Endothelial cell (in vitro differentiated cells): Measurements from ENCODE around the gene TMEM269. TPM values are rescaled to one million over a fixed set of nuclear protein-coding genes. Genes with fewer than 3 reads are reported as not detected.

ENCODE experiments used
- DNase-seq: peaks from one replicate; pipeline ENCODE4 v3.0.0; 2021; ENCODE audit warnings: low spot score
- H3K27ac Mint-ChIP-seq: one replicate; pipeline ENCODE4 v1.8.0; 2021; ENCODE audit warnings: mixed read lengths, inconsistent platforms; ENCODE audit not compliant: unreplicated experiment
- H3K27me3 Mint-ChIP-seq: one replicate; pipeline ENCODE4 v1.8.0; 2021; ENCODE audit warnings: mild to moderate bottlenecking, moderate library complexity, mixed read lengths, inconsistent platforms; ENCODE audit not compliant: unreplicated experiment
- H3K36me3 Mint-ChIP-seq: one replicate; pipeline ENCODE4 v1.8.0; 2021; ENCODE audit warnings: mild to moderate bottlenecking, low read depth, mixed read lengths, inconsistent platforms; ENCODE audit not compliant: unreplicated experiment
- H3K4me1 Mint-ChIP-seq: one replicate; pipeline ENCODE4 v1.8.0; 2021; ENCODE audit warnings: mild to moderate bottlenecking, mixed read lengths, inconsistent platforms; ENCODE audit not compliant: unreplicated experiment
- H3K4me3 Mint-ChIP-seq: one replicate; pipeline ENCODE4 v1.8.0; 2021; ENCODE audit warnings: mild to moderate bottlenecking, mixed read lengths, inconsistent platforms; ENCODE audit not compliant: unreplicated experiment
- H3K9me3 Mint-ChIP-seq: one replicate; pipeline ENCODE4 v1.8.0; 2021; ENCODE audit warnings: mixed read lengths, inconsistent platforms; ENCODE audit not compliant: unreplicated experiment
- CTCF ChIP-seq: fragments of 200-600 bp; sonication (generic); IDR thresholded peaks from one replicate; pipeline ENCODE4 v1.5.0; 2021; ENCODE audit warnings: antibody characterized with exemption; ENCODE audit not compliant: unreplicated experiment
- total RNA-seq: library from RNA; stranded (reverse); fragmentation: NEBNext Ultra II Directional; extraction: Animal tissue kit (Norgen Biotek cat#: 25700); gene quantifications from one replicate; pipeline ENCODE4 v1.2.1, GENCODE V29; 2021; ENCODE audit not compliant: unreplicated experiment

The TMEM269 gene
- total RNA-seq, 1 donor from 2014 or later, result 0.38 TPM

DNA sequence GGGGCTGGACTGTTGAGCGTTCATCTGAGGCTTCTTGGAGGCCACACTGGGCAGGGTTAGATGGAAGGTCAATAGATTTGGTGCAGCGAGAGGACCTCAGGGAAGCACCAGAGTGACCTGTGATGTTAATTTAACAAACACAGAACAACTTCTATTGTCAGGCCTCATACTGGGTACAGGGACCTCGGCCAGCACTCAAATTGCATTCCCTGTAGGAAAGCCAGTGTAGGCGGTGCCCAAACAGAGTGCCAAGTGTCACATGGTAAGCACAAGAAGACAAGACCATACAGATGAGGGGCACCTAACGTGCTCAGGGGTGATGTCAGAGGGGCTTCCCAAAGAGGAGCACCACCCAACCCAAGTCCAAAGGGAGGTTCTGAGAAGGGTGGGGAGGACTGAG lies 1.3 kb downstream of the TMEM269 start:
- Mint-ChIP-seq H3K4me3 (no peak overlapping the region), H3K9me3 (no peaks in the 10 kb centered on the region), H3K27ac (peak overlapping the region; percentile 77), H3K27me3 (peaks cover 3% of the 10 kb centered on the region), H3K4me1 (peaks cover 16% of the 10 kb centered on the region), H3K36me3 (peaks cover 7% of the 10 kb centered on the region)
- no peak for DNase-seq
- TF ChIP-seq CTCF, result no peak

- Mint-ChIP-seq H3K27me3 (peaks cover 3% of the 10 kb centered on the region), H3K36me3 (peaks cover 7% of the 10 kb centered on the region), H3K4me1 (peaks cover 16% of the 10 kb centered on the region), H3K9me3 (no peaks in the 10 kb centered on the region), H3K4me3 (no peak overlapping the region), H3K27ac (no peak overlapping the region)
- no peak for DNase-seq
- TF ChIP-seq CTCF, result no peak
These were observed 3.2 kb downstream of the TMEM269 start for GRCh38 chr1:42788021-42788420.

DNA sequence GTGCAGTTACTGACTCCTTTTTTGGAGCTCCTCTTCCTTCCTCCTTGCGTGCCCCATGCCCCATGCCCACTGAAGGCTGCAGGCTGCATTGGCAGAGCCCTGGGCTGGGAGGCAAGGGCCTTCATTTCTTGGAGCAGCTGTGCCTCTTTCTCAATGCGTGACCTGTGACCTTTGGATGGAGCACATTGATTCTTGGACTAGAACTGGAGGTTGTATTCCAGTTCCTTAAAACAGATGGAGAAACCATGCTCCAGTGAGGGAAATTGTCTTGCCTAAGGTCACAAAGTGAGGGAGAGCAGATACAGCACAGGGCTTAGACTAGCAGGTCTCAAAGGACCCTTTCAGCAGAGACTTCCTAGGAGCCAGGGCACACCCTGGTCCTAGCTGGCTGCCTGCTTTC lies 9.0 kb downstream of the TMEM269 start:
- Mint-ChIP-seq H3K9me3 (no peaks in the 10 kb centered on the region), H3K27ac (no peak overlapping the region), H3K4me1 (peaks cover 4% of the 10 kb centered on the region), H3K27me3 (no peaks in the 10 kb centered on the region), H3K36me3 (no peaks in the 10 kb centered on the region), H3K4me3 (no peak overlapping the region)
- DNase-seq, result no peak
- no peak for TF ChIP-seq CTCF

DNA sequence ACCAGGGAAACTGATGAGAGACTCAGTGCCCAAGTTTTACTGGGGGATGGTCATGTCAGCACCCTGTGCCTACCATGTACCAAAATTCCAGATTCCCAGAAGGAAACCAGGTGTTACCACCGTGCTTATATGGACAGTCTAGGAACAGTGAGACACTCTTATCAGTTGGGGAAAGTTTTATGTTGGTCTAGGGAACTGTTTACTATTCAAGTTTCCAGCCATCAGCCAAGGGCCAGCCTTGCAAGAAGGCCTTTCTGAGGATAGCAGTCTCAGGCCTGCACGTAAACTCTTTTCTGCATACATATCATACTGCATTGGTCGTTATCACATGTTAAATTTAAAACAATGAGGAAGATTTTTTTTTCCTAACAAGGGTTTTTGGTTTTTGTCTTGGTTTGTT lies 12.6 kb downstream of the TMEM269 start:
- no peak for DNase-seq
- no peaks in the 10 kb centered on the region for H3K9me3 Mint-ChIP-seq
- H3K4me1 Mint-ChIP-seq, result peaks cover 4% of the 10 kb centered on the region
- TF ChIP-seq CTCF, result no peak
- no peak overlapping the region for H3K27ac Mint-ChIP-seq
- no peaks in the 10 kb centered on the region for H3K27me3 Mint-ChIP-seq
- no peak overlapping the region for H3K4me3 Mint-ChIP-seq
- no peaks in the 10 kb centered on the region for H3K36me3 Mint-ChIP-seq

DNA sequence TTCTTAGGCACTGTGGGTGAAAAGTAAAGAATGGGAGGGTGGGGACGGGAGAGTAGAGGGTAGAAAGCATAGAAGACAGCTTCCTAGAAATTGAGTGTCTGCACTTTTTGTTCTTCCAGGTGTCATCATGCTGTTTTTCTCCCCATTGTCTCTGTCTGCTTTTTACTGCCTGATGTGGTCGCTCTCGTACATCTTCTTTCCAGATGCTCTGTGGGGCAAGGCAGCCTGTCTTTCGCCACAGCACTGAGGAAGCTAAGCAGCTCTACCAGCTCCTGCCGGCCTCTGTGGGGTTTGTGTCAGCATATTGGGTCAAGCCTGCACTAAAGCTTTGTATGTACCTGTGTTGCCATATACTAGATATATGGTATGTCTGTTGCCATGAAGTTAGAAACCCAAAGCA lies 13.2 kb downstream of the TMEM269 start:
- no peak overlapping the region for H3K27ac Mint-ChIP-seq
- TF ChIP-seq CTCF, result no peak
- no peak overlapping the region for H3K4me3 Mint-ChIP-seq
- H3K4me1 Mint-ChIP-seq, result peaks cover 4% of the 10 kb centered on the region
- no peaks in the 10 kb centered on the region for H3K9me3 Mint-ChIP-seq
- H3K27me3 Mint-ChIP-seq, result no peaks in the 10 kb centered on the region
- DNase-seq, result no peak
- no peaks in the 10 kb centered on the region for H3K36me3 Mint-ChIP-seq
